Middle frontal gyrus (tissue), 1 donor: ENCODE measurements around the gene STPG3.
"Not testable (repeated sequence)": the region's sequence is repeated elsewhere in the genome, so short reads cannot be mapped to it uniquely, and the experiment has no call there.

Experiments used
- DNase-seq: peaks from one replicate; pipeline ENCODE4 v3.0.0-alpha.2; 2015; ENCODE audit warnings: low spot score; ENCODE audit errors: extremely low spot score

Gene STPG3

GRCh38 chr9:137233143-137233980, 17.7 kb upstream of the STPG3 start:
- no peak for DNase-seq

GRCh38 chr9:137234055-137234697, 16.9 kb upstream of the STPG3 start:
- DNase-seq: no peak

DNA sequence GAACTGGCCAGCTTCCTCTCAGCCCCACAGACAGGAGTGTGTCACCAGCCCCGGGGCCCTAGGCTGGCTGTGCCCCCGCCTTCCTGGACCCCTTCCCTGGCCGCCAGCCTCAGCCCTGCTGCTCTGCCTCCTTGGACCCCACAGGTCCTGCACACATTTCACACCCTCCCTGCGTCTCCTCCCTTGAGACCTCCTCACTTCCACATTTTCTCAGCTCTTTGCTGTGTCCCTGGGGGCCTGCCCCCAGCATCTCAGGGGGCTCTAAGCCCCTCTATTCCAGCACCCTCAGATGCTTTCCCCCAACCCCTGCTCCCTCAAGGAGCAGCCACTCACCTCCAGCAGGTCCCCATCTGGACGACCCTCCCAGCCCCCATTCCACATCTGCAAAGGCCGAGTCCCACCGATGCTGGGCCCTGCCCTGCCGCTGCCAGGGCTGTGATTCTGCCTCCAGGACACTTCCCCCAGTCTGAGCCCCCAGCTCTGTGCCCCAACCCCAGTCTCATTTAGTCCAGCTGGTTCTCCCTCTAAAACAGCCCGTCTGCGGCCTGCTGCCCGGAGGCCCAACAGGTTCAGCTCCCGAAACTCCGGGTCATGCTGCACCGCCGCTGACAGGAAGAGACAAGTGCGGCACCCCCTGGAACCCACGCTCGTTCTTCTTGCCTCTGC, 16.2 kb upstream of the STPG3 start:
- DNase-seq: no peak

DNA sequence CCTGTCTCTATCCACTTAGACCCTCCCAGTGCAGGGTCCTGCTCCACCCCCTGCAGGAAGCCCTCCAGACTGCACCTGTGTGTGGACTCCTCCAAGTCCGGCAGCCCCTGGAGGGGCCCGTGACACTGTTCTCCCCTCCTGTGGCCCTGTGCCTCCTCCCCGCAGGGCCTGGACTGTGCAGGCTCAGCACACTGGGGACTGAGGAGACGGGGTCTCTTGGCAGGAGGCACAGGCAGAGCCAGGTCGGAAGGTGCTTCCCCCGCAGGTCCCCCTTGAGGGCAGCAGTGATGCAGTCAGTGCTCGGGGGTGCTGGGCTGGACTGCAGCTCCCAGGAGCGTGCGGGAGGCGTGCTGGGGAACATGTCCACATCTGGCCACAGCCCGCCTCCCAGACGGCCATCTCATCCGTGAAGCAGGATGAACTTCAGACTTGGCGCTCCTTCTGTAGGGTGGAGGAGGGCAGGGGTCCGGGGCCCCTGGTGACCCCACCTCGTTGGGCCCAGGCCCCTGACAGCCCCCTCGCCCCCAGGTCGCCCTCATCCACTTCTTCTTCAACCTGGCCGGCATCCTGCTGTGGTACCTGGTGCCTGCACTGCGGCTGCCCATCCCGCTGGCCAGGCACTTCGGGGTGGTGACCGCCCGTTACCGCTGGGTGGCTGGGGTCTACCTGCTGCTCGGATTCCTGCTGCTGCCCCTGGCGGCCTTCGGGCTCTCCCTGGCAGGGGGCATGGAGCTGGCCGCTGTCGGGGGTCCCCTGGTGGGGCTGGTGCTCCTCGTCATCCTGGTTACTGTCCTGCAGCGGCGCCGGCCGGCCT, 15.5 kb upstream of the STPG3 start:
- no peak for DNase-seq

- DNase-seq: peak; percentile 66
Measured at GRCh38 chr9:137236238-137236935, 14.7 kb upstream of the STPG3 start.

- DNase-seq: no peak
Measured at GRCh38 chr9:137236936-137237421, 14.1 kb upstream of the STPG3 start.

GRCh38 chr9:137237759-137238726, 13.0 kb upstream of the STPG3 start:
- DNase-seq: no peak

DNA sequence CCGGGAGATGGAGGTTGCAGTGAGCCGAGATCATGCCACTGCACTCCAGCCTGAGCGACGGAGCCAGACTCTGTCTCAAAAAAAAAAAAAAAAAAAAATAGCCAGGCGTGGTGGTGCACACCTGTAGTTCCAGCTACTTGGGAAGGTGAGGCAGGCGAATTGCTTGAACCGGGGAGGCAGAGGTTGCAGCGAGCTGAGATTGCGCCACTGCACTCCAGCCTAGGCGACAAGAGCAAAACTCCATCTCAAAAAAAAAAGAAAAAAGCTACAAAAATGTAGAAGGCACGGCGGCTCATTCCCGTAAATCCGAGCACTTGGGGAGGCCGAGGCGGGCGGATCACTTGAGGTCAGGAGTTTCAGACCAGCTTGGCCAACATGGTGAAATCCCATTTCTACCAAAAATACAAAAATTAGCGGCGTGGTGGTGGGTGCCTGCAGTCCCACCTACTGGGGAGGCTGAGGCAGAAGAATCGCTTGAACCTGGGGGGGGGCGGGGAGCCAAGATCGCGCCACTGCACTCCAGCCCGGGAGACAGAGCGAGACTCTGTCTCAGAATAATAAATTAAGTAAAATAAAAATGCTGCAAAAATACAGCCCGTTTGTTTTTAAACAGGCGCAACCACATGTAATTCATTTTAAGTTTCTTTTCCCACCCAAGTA, 11.4 kb upstream of the STPG3 start:
- not testable (repeated sequence) for DNase-seq

DNA sequence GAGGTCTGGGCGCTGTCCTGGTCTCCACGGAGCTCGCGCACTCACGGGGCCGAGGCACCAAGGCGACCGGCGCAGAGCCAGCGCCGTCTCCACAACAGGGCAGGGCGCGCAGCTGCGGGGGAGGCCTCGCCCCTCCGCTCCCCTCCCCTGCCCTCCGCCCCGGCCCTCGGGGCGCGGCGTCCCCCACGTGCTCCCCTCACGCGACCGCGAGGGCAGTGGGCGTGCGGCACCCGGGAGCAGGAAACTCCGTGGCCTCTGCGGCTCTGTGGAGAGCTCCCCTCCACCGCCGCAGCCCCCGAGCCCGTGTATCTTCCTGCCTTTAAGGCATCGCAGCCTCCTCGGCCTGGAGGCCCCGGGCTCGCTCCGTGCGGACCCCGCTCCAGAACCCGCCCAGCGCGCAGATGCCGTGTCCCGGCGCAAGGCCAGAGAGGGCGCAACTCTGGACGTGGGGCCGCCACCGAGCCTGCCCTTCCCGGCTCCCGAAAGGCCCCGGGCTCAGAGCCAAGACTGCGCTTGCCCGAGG, 10.7 kb upstream of the STPG3 start:
- DNase-seq: peak; percentile 40

DNA sequence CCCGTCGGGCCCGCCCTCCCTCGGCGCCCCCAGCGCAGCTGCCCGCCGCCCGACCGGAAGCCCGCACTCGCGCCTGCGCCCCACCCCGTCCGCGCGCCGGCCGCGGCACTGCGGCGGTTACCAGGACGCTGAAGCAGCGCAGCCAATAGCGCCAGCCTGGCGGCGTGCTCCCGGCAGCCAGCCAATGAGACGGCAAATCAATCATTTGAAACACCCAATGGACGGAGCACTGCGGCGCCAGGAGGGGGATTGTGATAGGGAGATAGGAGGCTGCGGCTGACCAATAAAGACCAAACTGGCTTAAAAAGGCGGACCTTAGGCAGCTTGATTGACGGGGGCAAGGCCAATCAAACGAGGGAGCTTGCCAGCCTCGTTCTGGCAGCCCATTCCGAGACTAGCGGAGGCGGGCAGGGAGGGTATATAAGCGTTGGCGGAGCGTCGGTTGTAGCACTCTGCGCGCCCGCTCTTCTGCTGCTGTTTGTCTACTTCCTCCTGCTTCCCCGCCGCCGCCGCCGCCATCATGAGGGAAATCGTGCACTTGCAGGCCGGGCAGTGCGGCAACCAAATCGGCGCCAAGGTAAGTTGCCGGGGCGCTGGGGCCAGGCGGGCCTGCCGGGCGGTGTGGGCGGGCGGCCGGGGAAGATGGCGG, 10.1 kb upstream of the STPG3 start, which contains the start of gene TUBB4B:
Gene TUBB4B (plus strand): TSS at position 447 of the 649 bp plus-strand sequence. CDS start 74 bp downstream, at position 521.
- DNase-seq: peak; percentile 98

DNA sequence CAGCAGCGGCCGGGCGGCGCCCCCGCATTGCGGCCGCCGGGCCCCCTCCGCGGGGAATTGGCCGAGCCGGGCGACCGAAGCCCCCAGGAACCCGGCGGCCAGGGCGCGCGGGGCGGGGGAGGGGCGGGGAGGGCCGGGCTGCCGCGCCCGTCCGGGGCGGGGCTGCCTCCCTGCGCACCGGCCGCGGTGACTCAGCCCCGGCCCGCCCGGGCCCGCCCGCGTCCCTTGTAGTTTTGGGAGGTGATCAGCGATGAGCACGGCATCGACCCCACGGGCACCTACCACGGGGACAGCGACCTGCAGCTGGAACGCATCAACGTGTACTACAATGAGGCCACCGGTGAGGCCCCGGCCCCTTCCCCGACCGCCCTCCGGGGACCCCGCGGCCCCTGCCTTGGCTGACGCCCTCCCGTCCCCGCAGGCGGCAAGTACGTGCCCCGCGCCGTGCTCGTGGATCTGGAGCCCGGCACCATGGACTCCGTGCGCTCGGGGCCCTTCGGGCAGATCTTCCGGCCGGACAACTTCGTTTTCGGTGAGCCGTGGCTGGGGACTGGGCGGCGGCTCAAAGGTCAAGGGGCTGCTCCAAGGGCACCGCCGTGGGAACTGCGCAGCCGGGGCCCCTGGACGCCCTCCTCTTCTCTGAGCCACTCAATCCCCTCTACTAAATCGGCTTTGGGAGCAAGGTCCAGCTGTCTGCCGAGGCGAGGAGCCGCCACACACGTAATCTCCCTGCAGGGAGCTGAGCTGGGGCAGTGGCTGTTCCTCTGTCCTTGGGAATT, 9.4 kb upstream of the STPG3 start:
- DNase-seq: no peak

DNA sequence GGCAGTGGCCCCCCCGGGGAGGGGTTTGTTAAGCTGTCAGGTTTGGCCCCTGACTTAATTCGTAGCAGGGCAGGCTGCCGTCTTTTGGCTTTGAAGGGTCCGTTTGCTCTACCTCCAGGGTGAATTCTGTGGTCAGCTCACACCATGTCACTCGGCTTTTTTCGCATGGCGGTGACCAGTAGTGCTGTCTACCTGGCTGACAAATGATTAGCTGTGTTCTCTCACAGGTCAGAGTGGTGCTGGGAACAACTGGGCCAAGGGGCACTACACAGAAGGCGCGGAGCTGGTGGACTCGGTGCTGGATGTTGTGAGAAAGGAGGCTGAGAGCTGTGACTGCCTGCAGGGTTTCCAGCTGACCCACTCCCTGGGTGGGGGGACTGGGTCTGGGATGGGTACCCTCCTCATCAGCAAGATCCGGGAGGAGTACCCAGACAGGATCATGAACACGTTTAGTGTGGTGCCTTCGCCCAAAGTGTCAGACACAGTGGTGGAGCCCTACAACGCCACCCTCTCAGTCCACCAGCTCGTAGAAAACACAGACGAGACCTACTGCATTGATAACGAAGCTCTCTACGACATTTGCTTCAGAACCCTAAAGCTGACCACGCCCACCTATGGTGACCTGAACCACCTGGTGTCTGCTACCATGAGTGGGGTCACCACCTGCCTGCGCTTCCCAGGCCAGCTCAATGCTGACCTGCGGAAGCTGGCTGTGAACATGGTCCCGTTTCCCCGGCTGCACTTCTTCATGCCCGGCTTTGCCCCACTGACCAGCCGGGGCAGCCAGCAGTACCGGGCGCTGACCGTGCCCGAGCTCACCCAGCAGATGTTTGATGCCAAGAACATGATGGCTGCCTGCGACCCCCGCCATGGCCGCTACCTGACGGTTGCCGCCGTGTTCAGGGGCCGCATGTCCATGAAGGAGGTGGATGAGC, 8.6 kb upstream of the STPG3 start:
- DNase-seq: no peak

DNA sequence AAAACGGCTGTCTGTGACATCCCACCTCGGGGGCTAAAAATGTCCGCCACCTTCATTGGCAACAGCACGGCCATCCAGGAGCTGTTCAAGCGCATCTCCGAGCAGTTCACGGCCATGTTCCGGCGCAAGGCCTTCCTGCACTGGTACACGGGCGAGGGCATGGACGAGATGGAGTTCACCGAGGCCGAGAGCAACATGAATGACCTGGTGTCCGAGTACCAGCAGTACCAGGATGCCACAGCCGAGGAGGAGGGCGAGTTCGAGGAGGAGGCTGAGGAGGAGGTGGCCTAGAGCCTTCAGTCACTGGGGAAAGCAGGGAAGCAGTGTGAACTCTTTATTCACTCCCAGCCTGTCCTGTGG, 7.8 kb upstream of the STPG3 start:
- DNase-seq: not testable (repeated sequence)

DNA sequence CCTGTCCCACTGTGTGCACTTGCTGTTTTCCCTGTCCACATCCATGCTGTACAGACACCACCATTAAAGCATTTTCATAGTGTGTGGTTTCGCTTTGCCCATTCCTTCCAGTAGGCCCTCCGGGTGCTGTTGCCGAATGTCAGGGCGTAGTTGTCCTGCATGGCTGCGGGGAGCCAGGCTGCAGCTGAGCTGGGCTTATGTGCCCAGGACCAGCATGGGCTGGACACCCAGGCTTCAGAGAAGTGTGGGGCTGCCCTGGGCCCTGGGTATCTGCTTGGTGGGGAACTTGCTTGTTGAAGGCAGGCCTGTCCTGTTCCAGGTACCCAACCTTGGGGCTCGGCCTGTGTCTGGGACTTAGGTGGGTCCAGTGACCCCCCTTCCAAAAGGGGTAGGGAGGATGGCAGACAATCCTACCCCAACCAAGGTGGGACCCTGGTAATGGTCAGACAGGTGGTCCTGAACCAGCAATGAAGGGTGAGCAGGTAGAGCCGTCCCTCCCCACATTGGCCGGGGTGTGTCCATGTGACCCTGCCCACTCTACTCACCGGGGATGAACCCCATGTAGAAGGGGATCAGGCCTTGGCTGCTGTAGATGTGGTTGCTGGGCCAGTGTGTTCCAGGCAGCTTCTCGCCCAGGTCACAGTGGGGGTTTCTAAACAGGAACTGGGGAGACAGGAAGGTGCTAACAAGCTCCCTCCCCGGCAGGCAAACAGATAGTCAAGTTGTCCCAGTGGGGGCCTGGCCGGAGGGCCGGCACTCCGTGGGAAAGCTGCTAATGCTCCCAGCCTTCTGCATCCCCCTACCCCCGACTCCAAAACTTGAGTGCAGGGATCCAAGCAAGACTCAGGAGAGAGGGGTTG, 7.2 kb upstream of the STPG3 start:
- DNase-seq: no peak
